Naive thymus-derived CD4-positive, alpha-beta T cell (primary cell): ENCODE data around the gene TTC39B. TPM values are rescaled to one million over a fixed set of nuclear protein-coding genes. Genes with fewer than 3 reads are reported as not detected.
A peak's percentile ranks its signal among the peaks of the same experiment; 100 is the strongest.

Experiments
- ATAC-seq: fragments of 150-1000 bp; cut with Tn5 transposase; 2 replicates; pipeline ENCODE4 v1.10.0; 2021; ENCODE audit warnings: mild to moderate bottlenecking, moderate library complexity
- CTCF ChIA-PET: fragments of 350-600 bp; sonication (Branson Sonifier 250); formaldehyde crosslinking; loops from one replicate; lab custom pipeline; 2021; ENCODE audit warnings: antibody characterized with exemption; lab: Charles Lee
- POLR2A ChIA-PET: fragments of 350-600 bp; sonication (Branson Sonifier 250); formaldehyde crosslinking; loops from one replicate; lab custom pipeline; 2021; ENCODE audit warnings: antibody characterized with exemption, inconsistent platforms; lab: Charles Lee
- DNase-seq, 9 donors: peaks; one replicate each; pipeline versions ENCODE4 v3.0.0 to v3.0.0-alpha.2; 2020 to 2022; ENCODE audit warnings: mixed read lengths in 1 of 9
- H3K27ac ChIP-seq: one replicate; pipeline ENCODE4 v1.7.0; 2013; ENCODE audit warnings: mild to moderate bottlenecking, low read depth, low read length, moderate library complexity
- H3K27me3 ChIP-seq, 2 donors: one replicate each; pipeline ENCODE4 v1.7.0; 2013; ENCODE audit warnings: low read length in 2 of 2, mild to moderate bottlenecking in 2 of 2, moderate library complexity in 2 of 2; ENCODE audit not compliant: control insufficient read depth in 2 of 2, insufficient read depth in 2 of 2
- H3K36me3 ChIP-seq, 3 experiments: 1 replicate in 2 of 3; 2 replicates in 1 of 3; pipeline ENCODE4 v1.7.0; 2013; ENCODE audit warnings: low read length in 3 of 3, mild to moderate bottlenecking in 3 of 3, moderate library complexity in 1 of 3; ENCODE audit not compliant: insufficient read depth in 3 of 3, control insufficient read depth in 2 of 3
- H3K4me1 ChIP-seq, 2 donors: one replicate each; pipeline ENCODE4 v1.7.0; 2013; ENCODE audit warnings: low read length in 2 of 2, mild to moderate bottlenecking in 2 of 2, moderate library complexity in 1 of 2; ENCODE audit not compliant: control insufficient read depth in 2 of 2, insufficient read depth in 2 of 2
- H3K4me3 ChIP-seq: 2 replicates; pipeline ENCODE4 v1.7.0; 2013; ENCODE audit warnings: mild to moderate bottlenecking, low read length
- H3K9me3 ChIP-seq, 3 experiments: 1 replicate in 2 of 3; 2 replicates in 1 of 3; pipeline ENCODE4 v1.7.0; 2013; ENCODE audit warnings: low read length in 3 of 3; ENCODE audit not compliant: control insufficient read depth in 2 of 3
- H3K27ac Mint-ChIP-seq, 9 donors: one replicate each; pipeline ENCODE4 v1.8.0; 2020 to 2022; ENCODE audit warnings: mixed read lengths in 9 of 9, mild to moderate bottlenecking in 8 of 9, moderate library complexity in 5 of 9, inconsistent platforms in 2 of 9
- H3K27me3 Mint-ChIP-seq, 5 donors: one replicate each; pipeline ENCODE4 v1.8.0; 2021 to 2022; ENCODE audit warnings: mixed read lengths in 5 of 5, mild to moderate bottlenecking in 1 of 5
- H3K36me3 Mint-ChIP-seq, 5 donors: one replicate each; pipeline ENCODE4 v1.8.0; 2020 to 2022; ENCODE audit warnings: mixed read lengths in 5 of 5, mild to moderate bottlenecking in 3 of 5, inconsistent platforms in 1 of 5
- H3K4me1 Mint-ChIP-seq, 7 donors: one replicate each; pipeline ENCODE4 v1.8.0; 2020 to 2022; ENCODE audit warnings: mixed read lengths in 7 of 7, mild to moderate bottlenecking in 3 of 7, inconsistent platforms in 1 of 7
- H3K4me3 Mint-ChIP-seq, 10 donors: one replicate each; pipeline ENCODE4 v1.8.0; 2020 to 2022; ENCODE audit warnings: mild to moderate bottlenecking in 10 of 10, mixed read lengths in 10 of 10, moderate library complexity in 6 of 10, inconsistent platforms in 2 of 10
- H3K9me3 Mint-ChIP-seq, 11 donors: one replicate each; pipeline ENCODE4 v1.8.0; 2020 to 2022; ENCODE audit warnings: mixed read lengths in 11 of 11, mild to moderate bottlenecking in 4 of 11, inconsistent platforms in 1 of 11, moderate library complexity in 1 of 11
- intact Hi-C, 2 donors: fragments of 100-400 bp; cut with micrococcal nuclease; formaldehyde crosslinking; loops; one replicate each; pipeline ENCODE4 v1.15.1; 2023
- polyA plus RNA-seq, 2 donors: library from polyadenylated mRNA; unstranded; fragments of 300-500 nt; fragmentation: Illumina TruSeq; gene quantifications; one replicate each; pipeline ENCODE4 v1.2.3, GENCODE V29; 2021
- total RNA-seq, 6 experiments: library from RNA in 5 of 6; stranded (reverse) in 5 of 6; gene quantifications; 1 replicate in 5 of 6; 2 replicates in 1 of 6; pipeline ENCODE4 v1.2.3 and lab custom pipeline; 2021 to 2026

The TTC39B gene
- total and polyA plus RNA-seq, 7 experiments from 2014 or later, result 10.0 to 49.3 (median 37.8) TPM

DNA sequence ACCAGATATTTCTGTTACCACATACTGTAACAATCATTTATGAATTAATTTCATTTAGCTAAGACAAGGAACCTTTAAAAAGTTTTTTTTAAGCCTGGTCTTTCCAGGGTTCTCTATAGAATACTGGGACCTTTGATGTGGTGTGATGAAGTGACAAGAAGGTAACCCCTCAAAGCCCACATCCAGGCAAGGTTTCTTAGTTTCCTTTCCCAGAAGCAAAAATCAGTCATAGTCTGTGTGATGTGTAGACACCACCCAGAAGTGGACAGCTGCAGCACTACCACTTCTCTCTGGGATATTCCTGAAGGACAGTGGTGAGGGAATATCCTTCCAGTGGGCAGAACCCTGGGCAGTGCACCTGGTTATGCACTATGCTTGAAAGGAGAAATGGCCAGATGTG lies 115.6 kb downstream of the TTC39B start:
- POLR2A ChIA-PET, result no interaction called here
- H3K27me3 ChIP-seq, result no peaks in the 10 kb centered on the region
- CTCF ChIA-PET, result no interaction called here
- H3K9me3 ChIP-seq, result no peaks in the 10 kb centered on the region
- no peak overlapping the region for H3K4me3 ChIP-seq
- intact Hi-C loops, result no loop called here
- Mint-ChIP-seq H3K4me3 (peak overlapping the region in 1 of 10 donors; percentile 18), H3K9me3 (peaks cover 0 to 4% (median 2%) of the 10 kb centered on the region in 11 donors), H3K27ac (peak overlapping the region in 4 of 9 donors; percentile 3 to 37 (median 23)), H3K27me3 (no peaks in the 10 kb centered on the region), H3K36me3 (peaks cover 16 to 70% (median 62%) of the 10 kb centered on the region in 5 donors), H3K4me1 (peaks cover 9 to 22% (median 12%) of the 10 kb centered on the region in 7 donors)
- DNase-seq, result peak in 3 of 9 donors; percentile 5 to 22 (median 7)
- no peak for ATAC-seq
- H3K36me3 ChIP-seq, result peaks cover 19 to 78% (median 19%) of the 10 kb centered on the region in 3 experiments
- H3K27ac ChIP-seq, result no peak overlapping the region
- peaks cover 0 to 5% of the 10 kb centered on the region in 2 donors for H3K4me1 ChIP-seq

DNA sequence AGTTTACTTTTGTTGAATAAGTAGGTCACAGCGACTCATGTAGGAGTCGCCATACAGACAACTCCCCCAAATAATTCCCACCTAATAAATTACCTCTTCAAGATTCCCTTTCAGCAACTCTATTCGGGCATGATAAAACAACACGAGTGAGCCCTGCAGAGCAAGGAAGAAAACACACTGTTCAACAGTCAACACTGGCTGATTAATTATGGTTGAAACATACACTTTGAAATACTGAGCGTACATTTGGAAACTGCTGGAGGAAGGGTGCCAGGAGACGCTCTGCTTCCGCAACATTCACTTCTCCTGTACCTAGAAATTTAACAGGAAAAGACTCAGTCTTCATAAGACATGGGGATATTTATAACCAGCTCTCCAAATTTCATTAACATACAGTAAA lies 117.5 kb downstream of the TTC39B start:
- no peak for ATAC-seq
- peak overlapping the region in 1 of 9 donors; percentile 9 for H3K27ac Mint-ChIP-seq

DNA sequence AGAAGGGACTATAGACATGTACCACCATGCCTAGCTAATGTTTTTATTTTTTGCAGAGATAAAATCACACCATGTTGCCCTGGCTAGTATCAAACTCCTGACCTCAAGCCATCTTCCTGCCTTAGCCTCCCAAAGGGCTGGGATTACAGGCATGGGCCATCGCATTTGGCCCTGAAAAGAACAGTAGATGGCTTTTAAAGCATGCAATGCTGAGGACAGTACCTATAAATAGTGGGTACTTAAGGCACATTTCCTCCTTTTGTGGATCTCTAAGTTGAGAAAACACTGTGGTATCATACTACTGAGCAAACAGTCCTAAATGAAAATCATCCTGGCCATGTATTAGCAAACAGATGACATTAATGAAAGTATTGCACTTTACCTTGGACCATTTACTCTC lies 119.4 kb downstream of the TTC39B start:
- no peak for DNase-seq
- no peaks in the 10 kb centered on the region for H3K9me3 Mint-ChIP-seq
- H3K27ac Mint-ChIP-seq, result peak overlapping the region in 2 of 9 donors; percentile 28 to 38
- POLR2A ChIA-PET, result no interaction called here
- H3K4me3 Mint-ChIP-seq, result no peak overlapping the region
- no peaks in the 10 kb centered on the region for H3K27me3 Mint-ChIP-seq
- H3K4me1 ChIP-seq, result peaks cover 0 to 5% of the 10 kb centered on the region in 2 donors
- no peak overlapping the region for H3K27ac ChIP-seq
- H3K36me3 Mint-ChIP-seq, result peaks cover 14 to 71% (median 45%) of the 10 kb centered on the region in 5 donors
- no peak overlapping the region for H3K4me3 ChIP-seq
- peaks cover 20 to 83% (median 25%) of the 10 kb centered on the region in 3 experiments for H3K36me3 ChIP-seq
- no peaks in the 10 kb centered on the region for H3K9me3 ChIP-seq
- intact Hi-C loops, result no loop called here
- no peak for ATAC-seq
- peaks cover 4 to 22% (median 12%) of the 10 kb centered on the region in 7 donors for H3K4me1 Mint-ChIP-seq
- no peaks in the 10 kb centered on the region for H3K27me3 ChIP-seq
- CTCF ChIA-PET, result no interaction called here

More for the DNA sequence above, 117.5 kb downstream of the TTC39B start:
- intact Hi-C loops, result no loop called here
- Mint-ChIP-seq H3K27me3 (no peaks in the 10 kb centered on the region), H3K4me1 (peaks cover 6 to 17% (median 12%) of the 10 kb centered on the region in 7 donors), H3K9me3 (no peaks in the 10 kb centered on the region), H3K36me3 (peaks cover 9 to 68% (median 50%) of the 10 kb centered on the region in 5 donors), H3K4me3 (no peak overlapping the region)
- ChIA-PET CTCF (no interaction called here), POLR2A (no interaction called here)
- H3K36me3 ChIP-seq, result peaks cover 20 to 74% (median 25%) of the 10 kb centered on the region in 3 experiments
- DNase-seq, result no peak
- H3K27ac ChIP-seq, result no peak overlapping the region
- peaks cover 0 to 5% of the 10 kb centered on the region in 2 donors for H3K4me1 ChIP-seq
- no peaks in the 10 kb centered on the region for H3K27me3 ChIP-seq
- H3K4me3 ChIP-seq, result no peak overlapping the region
- H3K9me3 ChIP-seq, result no peaks in the 10 kb centered on the region

DNA sequence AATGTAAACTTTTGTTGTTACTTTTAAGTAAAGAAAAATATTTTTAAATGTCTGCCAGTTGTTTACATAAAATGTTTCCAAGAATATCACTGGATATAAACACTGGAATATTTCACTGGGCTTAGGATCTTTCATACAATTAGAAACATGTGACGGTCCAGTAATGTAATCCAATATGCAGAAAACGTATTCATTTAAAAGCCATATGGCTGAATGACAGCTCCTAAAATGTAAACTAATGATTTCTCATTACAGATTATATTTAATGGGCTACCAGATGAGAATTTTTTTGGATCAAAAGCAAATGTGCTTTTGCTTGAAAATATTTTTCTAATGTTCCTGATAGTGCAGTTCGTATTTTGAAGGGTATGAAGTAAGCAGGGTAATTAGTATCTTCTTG lies 124.3 kb downstream of the TTC39B start:
- Histone ChIP-seq H3K4me3 (no peak overlapping the region), H3K9me3 (no peaks in the 10 kb centered on the region), H3K4me1 (no peaks in the 10 kb centered on the region), H3K27me3 (no peaks in the 10 kb centered on the region), H3K27ac (no peak overlapping the region), H3K36me3 (peaks cover 16 to 66% (median 18%) of the 10 kb centered on the region in 3 experiments)
- no peak overlapping the region for H3K4me3 Mint-ChIP-seq
- POLR2A ChIA-PET, result no interaction called here
- no peak for ATAC-seq
- no peak overlapping the region for H3K27ac Mint-ChIP-seq
- CTCF ChIA-PET, result no interaction called here
- no peaks in the 10 kb centered on the region for H3K9me3 Mint-ChIP-seq
- no peak for DNase-seq
- intact Hi-C loops, result loop anchor here in 1 of 2 donors (5.0 kb wide), 1 partner anchor 35 kb away; no protein-coding TSS in a partner anchor
- H3K4me1 Mint-ChIP-seq, result peaks cover 0 to 8% (median 0%) of the 10 kb centered on the region in 7 donors
- H3K36me3 Mint-ChIP-seq, result peaks cover 10 to 62% (median 44%) of the 10 kb centered on the region in 5 donors
- H3K27me3 Mint-ChIP-seq, result no peaks in the 10 kb centered on the region

DNA sequence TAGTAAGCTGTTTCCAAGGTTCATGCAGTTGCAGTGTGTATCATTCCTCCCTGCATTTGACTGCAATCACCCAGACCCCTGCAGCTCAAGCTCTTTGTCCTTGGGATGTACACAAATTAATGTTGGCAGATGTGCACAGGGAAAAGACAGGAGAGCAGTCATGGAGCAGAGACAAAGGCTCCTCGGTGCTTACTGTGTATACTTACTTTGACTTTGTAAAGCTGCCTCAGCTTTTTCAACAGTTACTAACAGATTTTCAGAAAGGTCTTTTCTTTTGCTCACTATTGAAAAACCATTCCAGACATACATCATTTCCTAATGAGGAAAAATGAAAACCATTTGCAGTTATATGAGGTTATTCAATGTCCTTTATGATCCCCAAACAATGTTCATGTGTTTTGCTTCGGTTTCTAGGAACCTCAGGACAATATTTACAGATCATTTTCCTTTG lies 124.9 kb downstream of the TTC39B start:
- ATAC-seq, result no peak
- Mint-ChIP-seq H3K4me1 (peaks cover 0 to 8% (median 0%) of the 10 kb centered on the region in 7 donors), H3K9me3 (no peaks in the 10 kb centered on the region), H3K4me3 (no peak overlapping the region), H3K27me3 (no peaks in the 10 kb centered on the region), H3K27ac (no peak overlapping the region), H3K36me3 (peaks cover 10 to 62% (median 47%) of the 10 kb centered on the region in 5 donors)
- intact Hi-C loops, result loop anchor here in 1 of 2 donors (5.0 kb wide), 1 partner anchor 35 kb away; no protein-coding TSS in a partner anchor
- POLR2A ChIA-PET, result no interaction called here
- CTCF ChIA-PET, result no interaction called here
- Histone ChIP-seq H3K36me3 (peaks cover 12 to 60% (median 13%) of the 10 kb centered on the region in 3 experiments), H3K27me3 (no peaks in the 10 kb centered on the region), H3K27ac (no peak overlapping the region), H3K4me3 (no peak overlapping the region), H3K4me1 (no peaks in the 10 kb centered on the region), H3K9me3 (no peaks in the 10 kb centered on the region)
- no peak for DNase-seq

DNA sequence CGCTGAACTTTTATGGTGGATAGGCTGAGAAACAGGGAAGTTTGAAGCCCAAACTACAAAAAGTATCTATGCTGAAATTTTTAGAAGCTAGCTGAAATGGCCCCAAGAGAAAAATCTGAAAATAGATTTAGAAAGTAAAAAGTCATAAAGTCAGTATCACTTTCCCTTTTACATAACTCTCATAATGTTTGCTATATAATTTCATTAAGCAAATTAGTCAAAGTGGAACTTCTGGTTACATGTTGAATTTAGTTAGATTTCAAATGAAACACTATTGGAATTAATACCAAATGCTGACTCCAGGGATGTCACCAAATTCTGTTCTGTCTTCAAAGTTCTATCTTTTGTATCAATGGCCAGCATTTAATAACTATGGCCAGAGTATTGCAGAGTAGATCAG lies 126.9 kb downstream of the TTC39B start:
- no peak for ATAC-seq

More for the DNA sequence above, 126.9 kb downstream of the TTC39B start:
- Mint-ChIP-seq H3K9me3 (no peaks in the 10 kb centered on the region), H3K36me3 (peaks cover 16 to 62% (median 54%) of the 10 kb centered on the region in 5 donors), H3K27me3 (no peaks in the 10 kb centered on the region), H3K4me1 (peaks cover 0 to 8% (median 0%) of the 10 kb centered on the region in 7 donors), H3K27ac (peak overlapping the region in 3 of 9 donors; percentile 3 to 59 (median 20)), H3K4me3 (no peak overlapping the region)
- H3K27ac ChIP-seq, result no peak overlapping the region
- H3K9me3 ChIP-seq, result no peaks in the 10 kb centered on the region
- CTCF ChIA-PET, result interaction anchor here (0.7 kb wide), 1 partner anchor 32 kb away, joined by 4 read pairs; no protein-coding TSS in a partner anchor
- no peaks in the 10 kb centered on the region for H3K4me1 ChIP-seq
- no peak overlapping the region for H3K4me3 ChIP-seq
- intact Hi-C loops, result loop anchor here in 1 of 2 donors (5.0 kb wide), 1 partner anchor 37 kb away; no protein-coding TSS in a partner anchor
- peaks cover 0 to 52% (median 4%) of the 10 kb centered on the region in 3 experiments for H3K36me3 ChIP-seq
- POLR2A ChIA-PET, result no interaction called here
- no peaks in the 10 kb centered on the region for H3K27me3 ChIP-seq
- DNase-seq, result no peak
